DOHH2 (cell line): Measurements from ENCODE around the gene KLHL15.

Experiments
- EZH2phosphoT487 ChIP-seq: fragments of 200-600 bp; sonication (generic); IDR thresholded peaks from 2 replicates; pipeline ENCODE4 v1.6.1; 2017; ENCODE audit warnings: borderline replicate concordance, mild to moderate bottlenecking, antibody characterized with exemption, low read length, moderate library complexity, mixed read lengths
- TF ChIP-seq, protein P1 (sequence below): fragments of 200-600 bp; sonication (generic); IDR thresholded peaks from one replicate; pipeline ENCODE4 v1.5.1; 2014; ENCODE audit warnings: antibody characterized with exemption, mild to moderate bottlenecking, low read depth, low read length; ENCODE audit not compliant: poor library complexity, severe bottlenecking

- TF ChIP-seq, protein P1, sequence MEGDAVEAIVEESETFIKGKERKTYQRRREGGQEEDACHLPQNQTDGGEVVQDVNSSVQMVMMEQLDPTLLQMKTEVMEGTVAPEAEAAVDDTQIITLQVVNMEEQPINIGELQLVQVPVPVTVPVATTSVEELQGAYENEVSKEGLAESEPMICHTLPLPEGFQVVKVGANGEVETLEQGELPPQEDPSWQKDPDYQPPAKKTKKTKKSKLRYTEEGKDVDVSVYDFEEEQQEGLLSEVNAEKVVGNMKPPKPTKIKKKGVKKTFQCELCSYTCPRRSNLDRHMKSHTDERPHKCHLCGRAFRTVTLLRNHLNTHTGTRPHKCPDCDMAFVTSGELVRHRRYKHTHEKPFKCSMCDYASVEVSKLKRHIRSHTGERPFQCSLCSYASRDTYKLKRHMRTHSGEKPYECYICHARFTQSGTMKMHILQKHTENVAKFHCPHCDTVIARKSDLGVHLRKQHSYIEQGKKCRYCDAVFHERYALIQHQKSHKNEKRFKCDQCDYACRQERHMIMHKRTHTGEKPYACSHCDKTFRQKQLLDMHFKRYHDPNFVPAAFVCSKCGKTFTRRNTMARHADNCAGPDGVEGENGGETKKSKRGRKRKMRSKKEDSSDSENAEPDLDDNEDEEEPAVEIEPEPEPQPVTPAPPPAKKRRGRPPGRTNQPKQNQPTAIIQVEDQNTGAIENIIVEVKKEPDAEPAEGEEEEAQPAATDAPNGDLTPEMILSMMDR: no peak
- TF ChIP-seq EZH2phosphoT487: no peak
These were observed 73.7 kb downstream of the KLHL15 start for GRCh38 chrX:23952984-23953907.
